Natural killer cell (primary cell): ENCODE measurements around the gene ANO8. TPM values are rescaled to one million over a fixed set of nuclear protein-coding genes. Genes with fewer than 3 reads are reported as not detected.
A peak's percentile ranks its signal among the peaks of the same experiment; 100 is the strongest.

Experiments used
- ATAC-seq, 3 donors: fragments of 150-1000 bp in 2 of 3; fragments of 200-7000 bp in 1 of 3; cut with Tn5 transposase; 1 replicate in 1 of 3; 2 replicates in 2 of 3; pipeline ENCODE4 v1.10.0; 2021; ENCODE audit warnings: mild to moderate bottlenecking in 2 of 3, moderate library complexity in 2 of 3
- DNase-seq, 2 donors: peaks; one replicate each; pipeline versions ENCODE4 v3.0.0 to v3.0.0-alpha.2; 2013 to 2021; ENCODE audit warnings: mixed read lengths in 1 of 2
- H3K27ac ChIP-seq: one replicate; pipeline ENCODE4 v1.5.1; 2013; ENCODE audit warnings: mild to moderate bottlenecking, low read length
- H3K27me3 ChIP-seq: one replicate; pipeline ENCODE4 v1.6.1; 2013; ENCODE audit warnings: low read length; ENCODE audit not compliant: control insufficient read depth, insufficient read depth
- H3K36me3 ChIP-seq: one replicate; pipeline ENCODE4 v1.6.1; 2013; ENCODE audit warnings: low read length; ENCODE audit not compliant: control insufficient read depth, insufficient read depth
- H3K4me1 ChIP-seq: one replicate; pipeline ENCODE4 v1.6.1; 2013; ENCODE audit warnings: low read length; ENCODE audit not compliant: control insufficient read depth, insufficient read depth
- H3K4me3 ChIP-seq: one replicate; pipeline ENCODE4 v1.5.1; 2013; ENCODE audit warnings: low read length
- H3K9me3 ChIP-seq: one replicate; pipeline ENCODE4 v1.6.1; 2013; ENCODE audit warnings: low read length; ENCODE audit not compliant: control insufficient read depth, insufficient read depth
- H3K27ac Mint-ChIP-seq, 2 donors: one replicate each; pipeline ENCODE4 v1.8.0; 2022; ENCODE audit warnings: mild to moderate bottlenecking in 2 of 2, mixed read lengths in 2 of 2, moderate library complexity in 1 of 2
- H3K27me3 Mint-ChIP-seq, 2 donors: one replicate each; pipeline ENCODE4 v1.8.0; 2022; ENCODE audit warnings: low read depth in 2 of 2, mixed read lengths in 2 of 2
- H3K36me3 Mint-ChIP-seq: one replicate; pipeline ENCODE4 v1.8.0; 2022; ENCODE audit warnings: mixed read lengths
- H3K4me1 Mint-ChIP-seq, 2 donors: one replicate each; pipeline ENCODE4 v1.8.0; 2022; ENCODE audit warnings: mixed read lengths in 2 of 2
- H3K4me3 Mint-ChIP-seq: one replicate; pipeline ENCODE4 v1.8.0; 2022; ENCODE audit warnings: mild to moderate bottlenecking, moderate library complexity, mixed read lengths
- H3K9me3 Mint-ChIP-seq, 2 donors: one replicate each; pipeline ENCODE4 v1.8.0; 2022; ENCODE audit warnings: mixed read lengths in 2 of 2
- WGBS: methylation state at CpG from one replicate; pipeline ENCODE4 v1.1.7; 2013; ENCODE audit warnings: missing lambda C conversion rate; ENCODE audit not compliant: insufficient coverage; 5-methylcytosine and 5-hydroxymethylcytosine counted together
- intact Hi-C: fragments of 100-400 bp; cut with micrococcal nuclease; formaldehyde crosslinking; loops from one replicate; pipeline ENCODE4 v1.14.2; 2022
- total RNA-seq, 4 donors: library from RNA; stranded (reverse); fragments of 120-200 nt in 1 of 4; gene quantifications; one replicate each; pipeline versions ENCODE4 v1.2.3 to v1.2.4, GENCODE V29; 2013 to 2022
- TF ChIP-seq, protein P1 (sequence below): fragments of 200-600 bp; IDR thresholded peaks from one replicate; pipeline ENCODE4 v1.8.0; 2022; ENCODE audit warnings: antibody characterized with exemption

Gene ANO8
- total RNA-seq, 3 donors from 2014 or later (not counting 1 experiment from before 2014, with no cell fraction given) = 18.5 to 24.7 (median 19.1) TPM

DNA sequence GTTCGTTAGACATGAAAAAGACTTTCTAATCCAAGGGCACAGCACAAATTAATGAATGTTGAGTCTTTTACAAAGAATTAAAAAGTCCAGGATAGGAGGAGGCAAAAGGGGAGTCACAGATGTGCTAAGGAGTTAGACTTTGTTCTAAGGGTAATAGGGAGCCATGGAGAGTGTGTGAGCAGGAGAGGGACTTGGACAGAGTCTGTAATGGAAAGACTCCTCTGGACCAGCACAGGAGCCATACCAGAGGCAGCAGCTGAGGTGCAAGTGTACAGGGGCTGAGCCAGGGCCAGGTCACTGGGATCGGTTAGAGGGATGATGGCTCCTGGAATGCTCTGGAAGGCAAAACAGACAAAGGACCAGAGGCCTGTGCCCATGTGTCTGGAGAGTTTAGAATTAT, 13.2 kb upstream of the ANO8 start:
- ATAC-seq (no peak), DNase-seq (no peak)
- Histone ChIP-seq H3K27ac (no peak overlapping the region), H3K4me1 (peaks cover 13% of the 10 kb centered on the region), H3K9me3 (no peaks in the 10 kb centered on the region), H3K27me3 (peaks cover 2% of the 10 kb centered on the region), H3K4me3 (no peak overlapping the region), H3K36me3 (no peaks in the 10 kb centered on the region)
- no peaks in the 10 kb centered on the region for H3K9me3 Mint-ChIP-seq
- TF ChIP-seq, protein P1, sequence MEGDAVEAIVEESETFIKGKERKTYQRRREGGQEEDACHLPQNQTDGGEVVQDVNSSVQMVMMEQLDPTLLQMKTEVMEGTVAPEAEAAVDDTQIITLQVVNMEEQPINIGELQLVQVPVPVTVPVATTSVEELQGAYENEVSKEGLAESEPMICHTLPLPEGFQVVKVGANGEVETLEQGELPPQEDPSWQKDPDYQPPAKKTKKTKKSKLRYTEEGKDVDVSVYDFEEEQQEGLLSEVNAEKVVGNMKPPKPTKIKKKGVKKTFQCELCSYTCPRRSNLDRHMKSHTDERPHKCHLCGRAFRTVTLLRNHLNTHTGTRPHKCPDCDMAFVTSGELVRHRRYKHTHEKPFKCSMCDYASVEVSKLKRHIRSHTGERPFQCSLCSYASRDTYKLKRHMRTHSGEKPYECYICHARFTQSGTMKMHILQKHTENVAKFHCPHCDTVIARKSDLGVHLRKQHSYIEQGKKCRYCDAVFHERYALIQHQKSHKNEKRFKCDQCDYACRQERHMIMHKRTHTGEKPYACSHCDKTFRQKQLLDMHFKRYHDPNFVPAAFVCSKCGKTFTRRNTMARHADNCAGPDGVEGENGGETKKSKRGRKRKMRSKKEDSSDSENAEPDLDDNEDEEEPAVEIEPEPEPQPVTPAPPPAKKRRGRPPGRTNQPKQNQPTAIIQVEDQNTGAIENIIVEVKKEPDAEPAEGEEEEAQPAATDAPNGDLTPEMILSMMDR = no peak
- 73% methylated on average over 2 of the region's 2 CpGs for WGBS
- H3K27me3 Mint-ChIP-seq = peaks cover 7 to 21% of the 10 kb centered on the region in 2 donors
- no peak overlapping the region for H3K4me3 Mint-ChIP-seq
- H3K27ac Mint-ChIP-seq = no peak overlapping the region
- peaks cover 0 to 6% of the 10 kb centered on the region in 2 donors for H3K4me1 Mint-ChIP-seq
- no peaks in the 10 kb centered on the region for H3K36me3 Mint-ChIP-seq
- intact Hi-C loops = no loop called here

DNA sequence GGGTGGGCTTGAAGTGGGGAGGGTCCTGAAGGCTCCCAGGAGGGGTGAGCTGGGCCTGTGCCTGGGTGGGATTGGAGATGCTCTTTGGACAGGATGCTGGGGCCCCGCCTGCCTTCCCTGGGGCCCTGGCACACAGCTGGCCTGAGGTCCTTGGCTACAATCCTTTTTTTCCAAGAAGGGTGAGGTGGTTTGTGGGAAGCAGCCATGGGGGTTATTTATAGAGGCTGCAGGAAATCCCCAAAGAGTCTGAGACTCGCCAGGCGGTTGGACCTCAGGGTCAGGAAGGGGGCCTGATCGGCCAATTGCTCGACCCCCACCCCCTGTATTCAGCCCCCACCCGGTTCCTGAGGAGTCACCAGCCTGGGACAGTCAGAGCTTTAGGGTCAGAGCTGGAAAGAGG, 12.7 kb upstream of the ANO8 start:
- 38% methylated on average over 2 of the region's 6 CpGs for WGBS
- H3K36me3 Mint-ChIP-seq = no peaks in the 10 kb centered on the region
- Histone ChIP-seq H3K27ac (no peak overlapping the region), H3K27me3 (peaks cover 2% of the 10 kb centered on the region), H3K9me3 (no peaks in the 10 kb centered on the region), H3K4me3 (no peak overlapping the region), H3K4me1 (peaks cover 13% of the 10 kb centered on the region), H3K36me3 (no peaks in the 10 kb centered on the region)
- H3K27me3 Mint-ChIP-seq = peaks cover 7 to 21% of the 10 kb centered on the region in 2 donors
- no peak overlapping the region for H3K27ac Mint-ChIP-seq
- peaks cover 0 to 6% of the 10 kb centered on the region in 2 donors for H3K4me1 Mint-ChIP-seq
- no peaks in the 10 kb centered on the region for H3K9me3 Mint-ChIP-seq
- intact Hi-C loops = no loop called here
- TF ChIP-seq, protein P1 = no peak
- ATAC-seq (no peak), DNase-seq (no peak)
- H3K4me3 Mint-ChIP-seq = no peak overlapping the region

DNA sequence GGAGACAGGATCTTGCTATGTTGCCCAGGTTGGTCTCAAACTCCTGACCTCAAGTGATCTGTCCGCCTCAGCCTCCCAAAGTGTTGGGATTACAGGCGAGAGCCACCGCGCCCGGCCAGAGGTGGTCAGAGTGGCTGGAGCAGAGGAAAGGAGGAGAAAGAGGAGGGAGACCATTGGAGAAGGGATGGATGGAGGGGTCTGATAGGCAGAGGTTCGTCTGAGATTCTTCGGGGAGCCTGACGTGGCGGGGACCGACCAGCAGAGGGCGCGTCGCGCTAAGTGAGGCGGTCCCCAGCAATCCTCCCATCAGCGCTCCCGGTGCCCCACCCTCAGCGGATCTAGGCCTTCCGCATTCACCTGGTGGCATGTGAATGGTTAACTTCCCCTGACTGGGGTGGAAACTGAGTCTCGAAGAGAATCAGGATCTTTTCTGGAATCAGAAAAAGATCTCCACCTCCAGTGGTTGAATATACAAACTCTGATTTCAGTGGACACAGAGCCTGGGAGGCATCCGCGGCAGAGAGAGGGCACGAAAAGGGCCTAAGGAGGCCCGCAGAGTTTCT, 11.5 kb upstream of the ANO8 start:
- H3K27me3 Mint-ChIP-seq = peaks cover 7 to 16% of the 10 kb centered on the region in 2 donors
- H3K4me1 Mint-ChIP-seq = peaks cover 0 to 6% of the 10 kb centered on the region in 2 donors
- TF ChIP-seq, protein P1 = peak; percentile 98
- no peaks in the 10 kb centered on the region for H3K9me3 ChIP-seq
- H3K9me3 Mint-ChIP-seq = no peaks in the 10 kb centered on the region
- intact Hi-C loops = loop anchor here (1.0 kb wide), 2 partner anchors 40 to 120 kb away; no protein-coding TSS in a partner anchor
- peaks cover 2% of the 10 kb centered on the region for H3K27me3 ChIP-seq
- H3K27ac ChIP-seq = no peak overlapping the region
- DNase-seq (peak; percentile 75 to 87), ATAC-seq (peak; percentile 87 to 99 (median 99))
- 18% methylated on average over 22 of the region's 24 CpGs for WGBS
- no peak overlapping the region for H3K27ac Mint-ChIP-seq
- H3K36me3 ChIP-seq = peaks cover 7% of the 10 kb centered on the region
- no peaks in the 10 kb centered on the region for H3K36me3 Mint-ChIP-seq
- peaks cover 6% of the 10 kb centered on the region for H3K4me1 ChIP-seq
- no peak overlapping the region for H3K4me3 ChIP-seq
- H3K4me3 Mint-ChIP-seq = no peak overlapping the region

DNA sequence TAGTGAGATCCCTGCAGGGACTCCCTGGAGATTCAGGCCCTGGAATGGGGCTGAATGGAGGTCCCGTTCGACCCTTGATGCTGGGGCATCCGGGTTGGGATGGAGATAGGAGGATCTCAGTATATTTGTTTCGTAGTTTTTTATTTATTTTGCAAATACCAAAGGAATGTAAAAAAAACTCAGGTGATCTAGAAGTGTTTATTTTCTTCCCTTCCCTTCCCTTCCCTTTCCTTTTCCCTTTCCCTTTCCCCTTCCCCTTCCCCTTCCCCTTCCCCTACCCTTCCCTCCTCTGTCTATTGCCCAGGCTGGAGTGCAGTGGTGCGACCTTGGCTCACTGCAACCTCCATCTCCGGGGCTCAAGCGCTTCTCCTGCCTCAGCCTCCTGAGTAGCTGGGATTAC, 7.2 kb upstream of the ANO8 start:
- Mint-ChIP-seq H3K4me3 (no peak overlapping the region), H3K9me3 (no peaks in the 10 kb centered on the region), H3K36me3 (no peaks in the 10 kb centered on the region), H3K27me3 (no peaks in the 10 kb centered on the region), H3K4me1 (peaks cover 9 to 23% of the 10 kb centered on the region in 2 donors), H3K27ac (no peak overlapping the region)
- ATAC-seq = no peak
- intact Hi-C loops = no loop called here
- no peak overlapping the region for H3K4me3 ChIP-seq
- TF ChIP-seq, protein P1 = no peak
- no peaks in the 10 kb centered on the region for H3K27me3 ChIP-seq
- no peak overlapping the region for H3K27ac ChIP-seq
- 97% methylated on average over 6 of the region's 7 CpGs for whole genome bisulfite sequencing
- peaks cover 9% of the 10 kb centered on the region for H3K36me3 ChIP-seq
- DNase-seq = no peak
- peaks cover 20% of the 10 kb centered on the region for H3K4me1 ChIP-seq
- no peaks in the 10 kb centered on the region for H3K9me3 ChIP-seq
